ENCODE results near the gene ZNF213.

The ZNF213 gene

GRCh38 chr16:3134338-3135125 lies at the start of gene ZNF213:
Gene ZNF213, plus strand, starts transcription at chr16:3135029. Its CDS starts 2,252 bp downstream, at chr16:3137281.
- DNase-seq = peak; percentile 99

- DNase-seq = no peak
These were observed 48.8 kb upstream of the ZNF213 start for GRCh38 chr16:3085868-3086595.

GRCh38 chr16:3086596-3087242 lies 48.1 kb upstream of the ZNF213 start:
- DNase-seq = no peak

GRCh38 chr16:3087243-3088235 lies 47.3 kb upstream of the ZNF213 start:
- no peak for DNase-seq

GRCh38 chr16:3088450-3088849 lies 46.4 kb upstream of the ZNF213 start:
- no peak for DNase-seq

- no peak for DNase-seq
These were observed 45.7 kb upstream of the ZNF213 start for GRCh38 chr16:3088925-3089716.

- DNase-seq = peak; percentile 32
These were observed 44.9 kb upstream of the ZNF213 start for GRCh38 chr16:3089717-3090592.

GRCh38 chr16:3091551-3091950 lies 43.3 kb upstream of the ZNF213 start:
- DNase-seq = no peak

- DNase-seq = no peak
These were observed 42.3 kb upstream of the ZNF213 start for GRCh38 chr16:3092501-3092941.

- DNase-seq = peak; percentile 35
These were observed 40.4 kb upstream of the ZNF213 start for GRCh38 chr16:3094289-3095027.

GRCh38 chr16:3095869-3096268 lies 39.0 kb upstream of the ZNF213 start:
- DNase-seq = no peak

GRCh38 chr16:3096362-3096761 lies 38.5 kb upstream of the ZNF213 start:
- DNase-seq = no peak

- no peak for DNase-seq
These were observed 37.6 kb upstream of the ZNF213 start for GRCh38 chr16:3097266-3097665.

- no peak for DNase-seq
These were observed 36.1 kb upstream of the ZNF213 start, which contains the start of gene ZSCAN10 for GRCh38 chr16:3098459-3099394. Gene ZSCAN10, minus strand, starts transcription at chr16:3099294. Its CDS starts 6,357 bp downstream, at chr16:3092937.

GRCh38 chr16:3099395-3099731 lies 35.5 kb upstream of the ZNF213 start:
- no peak for DNase-seq

- peak; percentile 63 for DNase-seq
These were observed 34.9 kb upstream of the ZNF213 start for GRCh38 chr16:3099732-3100499.

GRCh38 chr16:3101018-3101840 lies 33.6 kb upstream of the ZNF213 start:
- DNase-seq = peak; percentile 9

All from NCI-H1092 treated with DMSO at 0.1 percent for 48 hours (cell line).